OCI-M2 (cell line): ENCODE data around the gene TTC39B.

Experiments used
- DNase-seq: peaks from one replicate; lab custom pipeline; 2025; ENCODE audit not compliant: unreplicated experiment; lab: John Stamatoyannopoulos, UW

The TTC39B gene

GRCh38 chr9:15182101-15182551, 124.9 kb downstream of the TTC39B start:
- no peak for DNase-seq

GRCh38 chr9:15180124-15180523, 126.9 kb downstream of the TTC39B start:
- DNase-seq: no peak

GRCh38 chr9:15178631-15179030, 128.4 kb downstream of the TTC39B start:
- no peak for DNase-seq

GRCh38 chr9:15176836-15177235, 130.2 kb downstream of the TTC39B start:
- DNase-seq: no peak

GRCh38 chr9:15163931-15164330, 143.1 kb downstream of the TTC39B start:
- no peak for DNase-seq

- DNase-seq: no peak
These were observed 145.3 kb downstream of the TTC39B start for GRCh38 chr9:15161753-15162152.

- DNase-seq: no peak
These were observed 146.3 kb downstream of the TTC39B start for GRCh38 chr9:15160673-15161072.

- no peak for DNase-seq
These were observed 149.0 kb downstream of the TTC39B start for GRCh38 chr9:15158064-15158463.

- no peak for DNase-seq
These were observed 149.6 kb downstream of the TTC39B start for GRCh38 chr9:15157381-15157780.

- DNase-seq: no peak
These were observed 150.8 kb downstream of the TTC39B start for GRCh38 chr9:15156241-15156640.

- DNase-seq: no peak
These were observed 151.2 kb downstream of the TTC39B start for GRCh38 chr9:15155826-15156225.

- no peak for DNase-seq
These were observed 151.7 kb downstream of the TTC39B start for GRCh38 chr9:15155323-15155722.

- no peak for DNase-seq
These were observed 152.3 kb downstream of the TTC39B start for GRCh38 chr9:15154677-15155076.

- no peak for DNase-seq
These were observed 153.1 kb downstream of the TTC39B start for GRCh38 chr9:15153961-15154360.

- DNase-seq: no peak
These were observed 156.1 kb downstream of the TTC39B start for GRCh38 chr9:15150939-15151338.

GRCh38 chr9:15149450-15149849, 157.6 kb downstream of the TTC39B start:
- no peak for DNase-seq

GRCh38 chr9:15146268-15146700, 160.7 kb downstream of the TTC39B start:
- DNase-seq: no peak

- DNase-seq: no peak
These were observed 162.4 kb downstream of the TTC39B start for GRCh38 chr9:15144622-15145061.

GRCh38 chr9:15142878-15143534, 164.0 kb downstream of the TTC39B start:
- DNase-seq: no peak

GRCh38 chr9:15140051-15140450, 167.0 kb downstream of the TTC39B start:
- no peak for DNase-seq

GRCh38 chr9:15139469-15139868, 167.5 kb downstream of the TTC39B start:
- DNase-seq: no peak

GRCh38 chr9:15138357-15138686, 168.7 kb downstream of the TTC39B start:
- DNase-seq: no peak

GRCh38 chr9:15137658-15138356, 169.2 kb downstream of the TTC39B start:
- DNase-seq: no peak
